ENCODE data around the gene PUS10.
"Not testable (repeated sequence)": the region's sequence is repeated elsewhere in the genome, so short reads cannot be mapped to it uniquely, and the experiment has no call there.

GRCh38 chr2:60987656-60988055, 30.4 kb downstream of the PUS10 start:
- not testable (repeated sequence) for TF ChIP-seq POLR2A (IDR thresholded peaks at IDR 0.05; ENCODE audit: low read depth); EP300 (IDR thresholded peaks at IDR 0.05); CTCF (IDR thresholded peaks at IDR 0.05)

Measured in esophagus muscularis mucosa (tissue), 4 donors.